Activated naive CD4-positive, alpha-beta T cell (primary cell): Measurements from ENCODE around the gene LRTM1.

Experiments used
- DNase-seq, 4 experiments: peaks; one replicate each; lab custom pipeline; 2025; lab: John Stamatoyannopoulos, UW

Gene LRTM1

GRCh38 chr3:54939557-54940300 lies 11.9 kb upstream of the LRTM1 start:
- no peak for DNase-seq

GRCh38 chr3:54936561-54936960 lies 8.7 kb upstream of the LRTM1 start:
- DNase-seq = no peak

DNA sequence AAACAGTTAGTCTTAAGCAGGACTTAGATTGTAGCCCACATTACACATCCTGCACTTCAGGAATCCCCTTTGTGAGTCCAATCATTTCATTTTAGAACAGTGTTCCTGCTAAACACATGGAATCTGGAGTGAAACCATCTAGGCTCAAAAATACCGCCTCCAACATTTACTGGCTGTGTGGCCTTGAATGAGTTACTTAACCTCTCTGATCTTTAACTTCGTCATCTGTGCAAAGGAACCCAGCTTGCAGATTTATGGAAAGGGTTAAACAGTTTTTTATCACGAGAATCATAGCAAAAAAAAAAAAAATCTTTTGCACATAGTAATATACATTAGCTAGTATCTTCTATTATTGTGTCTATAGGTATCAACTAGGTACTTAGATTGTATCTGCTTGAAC lies 8.0 kb upstream of the LRTM1 start:
- no peak for DNase-seq

DNA sequence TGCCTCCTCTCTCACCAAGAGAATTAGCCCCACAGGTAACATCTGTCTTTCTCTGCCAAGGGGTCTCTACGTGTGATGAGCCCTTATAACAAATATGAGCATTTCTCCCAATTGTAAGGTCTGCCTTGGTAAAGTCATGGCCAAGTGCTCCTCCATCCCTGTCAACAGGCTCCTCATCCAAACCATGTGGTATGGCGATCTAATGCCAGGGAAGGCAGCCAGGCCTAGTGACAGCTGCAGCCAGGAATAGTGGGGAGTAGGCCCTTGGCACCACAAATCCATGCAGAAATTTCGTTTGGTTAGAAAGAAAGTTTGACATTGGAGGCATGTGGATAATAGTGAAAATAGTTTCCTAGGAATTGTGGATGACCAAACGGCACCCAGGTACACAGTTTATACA lies 4.7 kb upstream of the LRTM1 start:
- no peak for DNase-seq

- no peak for DNase-seq
Measured at GRCh38 chr3:54931182-54931581, 3.3 kb upstream of the LRTM1 start.

DNA sequence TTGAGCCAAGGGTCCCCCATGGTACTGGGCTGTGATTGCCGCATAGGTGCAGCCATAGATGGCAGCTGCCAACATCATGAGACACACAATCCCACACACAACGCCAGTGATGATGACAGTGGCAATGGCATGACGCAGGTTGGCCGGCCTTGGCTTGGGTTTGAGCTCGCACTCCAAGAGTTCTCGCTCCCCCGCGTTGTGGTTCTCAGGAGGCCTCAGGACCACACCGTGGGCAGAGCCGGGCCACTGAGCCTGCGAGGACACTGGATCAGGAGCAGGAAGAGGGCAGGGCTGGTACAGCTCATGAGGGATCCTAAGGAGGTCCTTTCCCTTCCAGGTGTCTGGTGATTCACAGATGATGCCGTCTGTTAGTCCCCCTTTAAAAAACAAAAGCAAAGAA lies 9.3 kb downstream of the LRTM1 start:
- DNase-seq = no peak

GRCh38 chr3:54917862-54918261 lies 10.0 kb downstream of the LRTM1 start:
- DNase-seq = no peak

DNA sequence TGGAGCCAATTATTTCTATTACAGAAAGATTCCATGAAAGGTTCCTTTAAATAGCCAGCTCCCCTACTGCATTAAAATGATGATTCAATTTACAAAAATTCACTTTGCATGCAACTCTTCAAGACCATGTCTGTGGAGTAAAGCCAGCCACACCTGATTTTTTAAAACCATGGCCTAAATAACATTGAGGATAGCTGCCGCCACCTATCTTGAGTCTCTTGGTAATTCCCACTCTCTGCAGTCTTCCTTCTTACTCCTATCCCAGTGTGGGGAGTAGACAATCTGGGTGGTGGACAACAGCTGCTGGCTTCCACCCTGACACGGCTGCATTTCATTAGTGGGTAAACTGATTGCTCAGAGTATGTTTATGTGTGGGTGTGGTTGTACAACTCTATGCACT lies 10.7 kb downstream of the LRTM1 start:
- DNase-seq = no peak

GRCh38 chr3:54916732-54917131 lies 11.1 kb downstream of the LRTM1 start:
- DNase-seq = no peak

GRCh38 chr3:54915976-54916375 lies 11.9 kb downstream of the LRTM1 start:
- DNase-seq = no peak

- no peak for DNase-seq
Measured at GRCh38 chr3:54915181-54915580, 12.7 kb downstream of the LRTM1 start.

DNA sequence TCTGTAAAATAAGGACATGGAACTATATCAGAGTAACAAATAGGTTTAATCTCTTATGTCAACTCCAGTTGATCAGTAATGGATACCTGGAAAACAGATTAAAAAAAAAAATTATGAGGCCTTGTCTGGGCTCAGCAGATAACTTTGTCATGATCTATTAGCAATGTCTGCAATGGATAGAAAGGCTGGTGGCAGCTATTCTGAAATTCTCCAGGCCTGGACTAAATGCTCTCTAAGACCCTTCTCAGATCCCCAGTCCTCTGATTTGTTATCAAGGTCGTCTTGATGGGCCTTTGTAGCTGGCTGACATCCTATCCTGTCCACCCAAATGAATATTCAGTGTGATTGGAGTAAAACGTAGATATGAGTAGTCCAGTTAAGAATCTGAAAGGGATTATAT lies 13.7 kb downstream of the LRTM1 start:
- DNase-seq = no peak

- DNase-seq = no peak
Measured at GRCh38 chr3:54909191-54909590, 18.7 kb downstream of the LRTM1 start.

GRCh38 chr3:54906763-54907162 lies 21.1 kb downstream of the LRTM1 start:
- DNase-seq = no peak

DNA sequence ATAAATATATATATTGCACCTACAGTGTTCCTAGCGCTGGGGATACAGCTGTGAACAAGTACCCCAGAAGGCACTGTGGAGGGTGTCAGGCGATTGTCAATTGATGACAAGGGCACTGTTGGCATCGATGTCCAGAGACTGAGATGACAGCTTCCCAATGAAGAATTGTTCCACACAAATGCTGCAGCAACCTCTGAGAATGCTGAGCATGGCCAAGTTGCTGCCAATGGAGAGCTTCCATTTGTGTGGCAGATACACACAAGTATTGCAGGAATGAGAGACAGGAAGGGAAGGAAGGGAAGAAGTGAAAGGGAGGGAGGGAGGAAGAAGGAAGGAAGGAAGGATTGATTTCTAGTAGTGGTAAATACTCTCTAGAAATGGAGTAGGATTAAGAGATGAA lies 21.9 kb downstream of the LRTM1 start:
- no peak for DNase-seq

DNA sequence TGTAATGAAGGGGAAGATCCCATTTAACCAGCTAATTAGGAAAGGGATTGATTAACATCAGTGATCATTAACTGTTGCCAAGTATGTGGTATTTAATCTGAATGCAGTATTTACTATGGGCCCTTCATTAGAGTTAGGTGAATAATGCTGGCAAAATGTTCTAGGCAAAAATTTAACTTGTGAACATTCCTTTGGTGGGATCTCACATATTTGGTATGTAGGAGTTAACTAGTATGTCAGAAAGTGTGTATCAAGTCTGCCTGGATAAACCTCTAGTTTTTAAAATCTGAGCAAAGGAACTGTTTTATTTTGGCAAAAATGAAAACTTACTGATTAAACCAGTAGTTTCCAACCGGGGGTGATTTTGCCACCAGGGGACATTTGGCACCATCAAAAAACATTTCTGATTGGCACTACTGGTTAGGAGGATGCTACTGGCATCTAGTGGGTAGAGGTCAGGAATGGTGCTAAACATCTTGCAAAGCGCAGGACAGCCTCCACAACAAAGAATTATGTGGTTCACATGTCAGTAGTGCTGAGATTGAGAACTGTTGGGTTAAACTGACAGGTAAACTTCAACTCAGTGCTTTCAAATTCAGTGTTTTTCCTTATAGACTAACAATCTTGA lies 22.5 kb downstream of the LRTM1 start:
- DNase-seq = no peak

DNA sequence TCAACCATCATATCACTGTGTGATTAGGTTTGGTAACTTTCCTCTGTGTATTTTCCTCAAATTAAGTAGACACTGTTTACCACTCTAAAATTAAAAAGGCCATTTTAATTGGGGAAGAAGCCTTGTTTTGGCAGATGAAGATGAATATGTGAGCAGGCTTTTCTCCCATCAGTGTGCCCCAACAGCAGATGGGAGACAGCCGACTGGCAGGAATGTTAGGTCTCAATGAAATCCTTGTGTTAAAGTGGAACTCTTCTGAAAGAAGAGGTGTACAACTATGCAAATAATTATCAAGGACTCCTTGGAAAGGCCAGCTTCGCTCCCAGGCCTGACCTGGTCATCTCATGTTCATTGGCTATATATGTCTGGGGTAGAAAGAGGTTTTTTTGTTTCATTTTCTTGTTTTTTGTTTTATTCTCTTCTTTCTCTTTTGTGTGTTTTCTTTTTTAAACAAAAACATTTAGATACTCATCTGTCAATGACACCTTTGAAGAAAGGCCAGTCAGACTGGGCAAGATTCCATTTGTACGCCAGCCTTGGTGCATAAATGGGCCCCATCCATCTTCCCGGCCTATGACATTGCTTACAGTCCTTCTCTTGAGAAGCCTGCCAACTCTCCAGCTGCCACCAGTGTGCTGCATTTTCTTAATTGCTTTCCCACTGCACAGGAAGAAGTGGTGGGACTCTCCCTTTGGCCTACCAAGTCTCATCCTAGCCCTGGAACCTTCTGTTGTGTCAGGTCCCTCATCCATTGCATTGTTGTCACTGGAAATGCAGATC lies 25.8 kb downstream of the LRTM1 start:
- no peak for DNase-seq

GRCh38 chr3:54900838-54901591 lies 26.8 kb downstream of the LRTM1 start:
- no peak for DNase-seq

GRCh38 chr3:54899273-54899672 lies 28.6 kb downstream of the LRTM1 start:
- no peak for DNase-seq

DNA sequence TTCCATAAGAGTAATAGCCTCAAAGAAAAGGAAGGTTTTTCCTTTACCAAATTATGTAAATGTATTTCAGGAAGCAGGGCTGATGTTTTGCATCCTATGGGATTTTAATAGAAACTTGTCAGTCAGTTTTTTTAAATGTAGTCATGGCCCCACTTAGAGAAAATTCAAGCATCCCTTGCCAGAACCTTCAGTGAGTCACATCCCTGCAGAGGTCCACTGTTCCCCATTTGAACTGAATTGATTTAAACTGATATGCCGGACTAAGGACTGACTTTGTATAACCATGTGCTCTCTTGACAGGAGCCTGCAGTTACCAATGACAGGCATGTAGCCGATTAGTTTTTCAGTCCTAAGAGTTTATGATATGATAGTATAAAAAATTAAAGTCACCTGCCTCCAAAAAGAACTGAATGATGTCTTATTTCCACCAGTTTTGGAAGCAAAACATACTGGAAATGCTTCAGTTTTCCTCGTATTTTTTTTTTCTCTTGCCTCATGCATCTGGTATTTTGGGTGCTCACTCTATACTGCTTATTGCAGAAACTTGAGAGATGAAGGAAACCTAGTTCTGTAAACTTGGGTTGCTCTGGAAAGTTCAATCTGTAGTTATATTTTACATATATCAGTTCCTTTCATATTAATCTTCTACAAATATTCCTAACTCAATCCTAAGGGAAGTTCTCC lies 30.7 kb downstream of the LRTM1 start:
- no peak for DNase-seq

GRCh38 chr3:54895613-54896012 lies 32.2 kb downstream of the LRTM1 start:
- no peak for DNase-seq

- DNase-seq = no peak
Measured at GRCh38 chr3:54892168-54892567, 35.7 kb downstream of the LRTM1 start.
